ENCODE measurements around the gene EIF4A2. TPM values are rescaled to one million over a fixed set of nuclear protein-coding genes. Genes with fewer than 3 reads are reported as not detected.
A peak's percentile ranks its signal among the peaks of the same experiment; 100 is the strongest.
"Not testable (repeated sequence)": the region's sequence is repeated elsewhere in the genome, so short reads cannot be mapped to it uniquely, and the experiment has no call there.

Gene EIF4A2
- total RNA-seq, 2 donors from 2014 or later = 302 to 323 TPM

DNA sequence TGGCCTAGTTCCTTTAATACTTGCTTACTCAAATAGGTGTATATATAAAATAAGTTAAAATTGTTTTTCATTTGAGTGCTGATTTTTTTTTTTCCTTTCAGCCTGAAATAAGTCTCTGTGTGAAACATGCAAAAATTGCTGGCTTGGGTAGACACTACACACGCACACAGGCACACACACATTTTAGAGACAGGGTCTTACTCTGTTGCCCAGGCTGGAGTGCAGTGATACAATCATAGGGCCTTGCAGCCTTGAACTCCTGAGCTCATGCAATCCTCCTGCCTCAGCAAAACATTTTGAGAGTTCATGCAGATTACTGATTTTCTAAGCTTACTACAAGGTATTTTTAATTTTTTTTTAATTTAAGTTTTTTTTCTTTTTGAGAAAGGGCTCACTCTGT lies 35.6 kb downstream of the EIF4A2 start:
- DNase-seq (ENCODE audit: low spot score) = no peak
- Histone ChIP-seq H3K9me3 (no peaks in the 10 kb centered on the region), H3K27ac (no peak overlapping the region), H3K4me3 (no peak overlapping the region), H3K4me1 (no peaks in the 10 kb centered on the region), H3K36me3 (no peaks in the 10 kb centered on the region), H3K27me3 (no peaks in the 10 kb centered on the region)
- TF ChIP-seq, protein P1, sequence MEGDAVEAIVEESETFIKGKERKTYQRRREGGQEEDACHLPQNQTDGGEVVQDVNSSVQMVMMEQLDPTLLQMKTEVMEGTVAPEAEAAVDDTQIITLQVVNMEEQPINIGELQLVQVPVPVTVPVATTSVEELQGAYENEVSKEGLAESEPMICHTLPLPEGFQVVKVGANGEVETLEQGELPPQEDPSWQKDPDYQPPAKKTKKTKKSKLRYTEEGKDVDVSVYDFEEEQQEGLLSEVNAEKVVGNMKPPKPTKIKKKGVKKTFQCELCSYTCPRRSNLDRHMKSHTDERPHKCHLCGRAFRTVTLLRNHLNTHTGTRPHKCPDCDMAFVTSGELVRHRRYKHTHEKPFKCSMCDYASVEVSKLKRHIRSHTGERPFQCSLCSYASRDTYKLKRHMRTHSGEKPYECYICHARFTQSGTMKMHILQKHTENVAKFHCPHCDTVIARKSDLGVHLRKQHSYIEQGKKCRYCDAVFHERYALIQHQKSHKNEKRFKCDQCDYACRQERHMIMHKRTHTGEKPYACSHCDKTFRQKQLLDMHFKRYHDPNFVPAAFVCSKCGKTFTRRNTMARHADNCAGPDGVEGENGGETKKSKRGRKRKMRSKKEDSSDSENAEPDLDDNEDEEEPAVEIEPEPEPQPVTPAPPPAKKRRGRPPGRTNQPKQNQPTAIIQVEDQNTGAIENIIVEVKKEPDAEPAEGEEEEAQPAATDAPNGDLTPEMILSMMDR (IDR thresholded peaks at IDR 0.05) = no peak

DNA sequence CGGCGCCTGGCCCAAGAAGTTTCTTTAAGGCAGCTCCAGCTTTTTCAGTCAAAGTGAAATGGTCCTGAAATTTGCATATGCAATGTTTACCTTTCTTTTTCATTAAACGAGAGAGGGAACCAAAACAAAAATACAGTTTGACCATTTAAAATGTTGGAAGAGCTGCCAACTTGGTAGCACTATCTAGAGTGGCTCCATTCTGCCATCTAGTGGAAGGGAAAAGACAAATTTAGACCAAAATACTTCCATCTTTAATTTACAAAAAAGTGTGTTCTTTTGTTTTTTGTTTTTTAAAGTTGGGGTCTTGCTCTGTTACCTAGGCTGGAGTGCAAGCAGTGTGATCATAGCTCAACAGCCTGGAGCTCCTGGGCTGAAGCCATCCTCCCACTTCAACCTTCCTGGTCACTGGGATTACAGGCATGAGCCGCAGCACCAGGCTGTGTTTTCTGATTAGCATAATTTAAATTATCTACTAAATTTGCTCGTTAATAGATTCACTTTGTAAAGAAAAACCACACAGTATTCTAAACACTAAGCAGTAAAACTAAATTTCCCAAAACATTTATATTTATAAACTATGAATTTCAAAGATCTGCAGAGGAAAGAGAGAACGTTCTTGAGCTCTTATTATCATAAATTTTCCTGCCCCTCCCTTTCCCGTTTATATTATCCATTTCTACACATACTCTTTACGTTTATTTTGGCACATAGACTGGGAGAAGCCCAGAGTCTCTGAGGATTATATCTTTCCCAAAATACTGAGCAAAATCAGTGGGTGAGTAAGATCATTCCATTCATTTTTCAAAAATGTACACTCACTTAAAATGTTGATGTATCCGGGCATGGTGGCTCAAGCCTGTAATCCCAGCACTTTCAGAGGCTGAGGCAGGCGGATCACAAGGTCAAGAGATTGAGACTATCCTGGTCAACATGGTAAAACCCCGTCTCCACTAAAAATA lies 38.3 kb downstream of the EIF4A2 start:
- no peaks in the 10 kb centered on the region for H3K9me3 ChIP-seq
- TF ChIP-seq, protein P1 (IDR thresholded peaks at IDR 0.05) = peak; percentile 57 to 71
- H3K4me3 ChIP-seq = no peak overlapping the region
- no peak overlapping the region for H3K27ac ChIP-seq
- DNase-seq (ENCODE audit: low spot score) = no peak
- peaks cover 0 to 17% of the 10 kb centered on the region in 2 donors for H3K4me1 ChIP-seq
- H3K36me3 ChIP-seq = no peaks in the 10 kb centered on the region
- no peaks in the 10 kb centered on the region for H3K27me3 ChIP-seq

DNA sequence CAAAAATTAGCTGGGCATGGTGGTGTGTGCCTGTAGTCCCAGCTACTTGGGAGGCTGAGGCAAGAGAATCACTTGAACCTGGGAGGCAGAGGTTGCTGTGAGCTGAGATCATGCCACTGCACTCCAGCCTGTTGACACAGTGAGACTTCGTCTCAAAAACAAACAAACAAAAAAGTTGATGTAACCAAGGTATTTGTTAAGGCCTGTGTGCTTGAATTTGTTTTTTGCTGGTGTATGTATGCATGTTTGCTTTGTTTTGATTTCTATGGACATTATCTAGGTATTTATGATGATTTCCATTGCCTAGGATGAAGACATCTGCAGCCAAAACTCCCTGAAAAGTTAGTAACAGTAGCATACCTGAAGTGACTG lies 39.0 kb downstream of the EIF4A2 start:
- H3K27ac ChIP-seq; H3K4me3 ChIP-seq; DNase-seq (ENCODE audit: low spot score); H3K27me3 ChIP-seq; H3K36me3 ChIP-seq; H3K9me3 ChIP-seq: not testable (repeated sequence)
- H3K4me1 ChIP-seq = peaks cover 0 to 20% of the 10 kb centered on the region in 2 donors

DNA sequence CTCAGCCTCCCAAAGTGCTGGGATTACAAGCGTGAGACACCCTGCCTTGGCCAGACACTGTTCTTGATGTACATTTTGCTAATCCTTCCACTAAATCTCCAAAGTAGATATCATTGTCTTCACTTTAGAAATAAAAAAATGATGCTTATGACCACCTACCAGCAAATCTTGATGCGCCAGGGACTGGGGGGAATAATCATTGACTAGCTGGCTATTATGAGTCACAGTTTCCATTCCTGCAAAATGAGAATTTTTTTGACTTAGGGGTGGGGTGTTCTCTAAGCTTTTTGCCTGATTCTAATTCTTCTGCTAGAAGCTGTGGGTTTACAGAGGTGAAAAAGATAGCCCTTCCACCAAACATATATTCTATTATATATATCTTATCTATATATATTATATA lies 40.0 kb downstream of the EIF4A2 start:
- H3K27me3 ChIP-seq = peaks cover 0 to 5% of the 10 kb centered on the region in 2 donors
- DNase-seq (ENCODE audit: low spot score) = no peak
- H3K27ac ChIP-seq = no peak overlapping the region
- no peaks in the 10 kb centered on the region for H3K36me3 ChIP-seq
- TF ChIP-seq, protein P1 (IDR thresholded peaks at IDR 0.05) = no peak
- H3K4me1 ChIP-seq = peaks cover 0 to 25% of the 10 kb centered on the region in 2 donors
- H3K9me3 ChIP-seq = no peaks in the 10 kb centered on the region
- H3K4me3 ChIP-seq = no peak overlapping the region

DNA sequence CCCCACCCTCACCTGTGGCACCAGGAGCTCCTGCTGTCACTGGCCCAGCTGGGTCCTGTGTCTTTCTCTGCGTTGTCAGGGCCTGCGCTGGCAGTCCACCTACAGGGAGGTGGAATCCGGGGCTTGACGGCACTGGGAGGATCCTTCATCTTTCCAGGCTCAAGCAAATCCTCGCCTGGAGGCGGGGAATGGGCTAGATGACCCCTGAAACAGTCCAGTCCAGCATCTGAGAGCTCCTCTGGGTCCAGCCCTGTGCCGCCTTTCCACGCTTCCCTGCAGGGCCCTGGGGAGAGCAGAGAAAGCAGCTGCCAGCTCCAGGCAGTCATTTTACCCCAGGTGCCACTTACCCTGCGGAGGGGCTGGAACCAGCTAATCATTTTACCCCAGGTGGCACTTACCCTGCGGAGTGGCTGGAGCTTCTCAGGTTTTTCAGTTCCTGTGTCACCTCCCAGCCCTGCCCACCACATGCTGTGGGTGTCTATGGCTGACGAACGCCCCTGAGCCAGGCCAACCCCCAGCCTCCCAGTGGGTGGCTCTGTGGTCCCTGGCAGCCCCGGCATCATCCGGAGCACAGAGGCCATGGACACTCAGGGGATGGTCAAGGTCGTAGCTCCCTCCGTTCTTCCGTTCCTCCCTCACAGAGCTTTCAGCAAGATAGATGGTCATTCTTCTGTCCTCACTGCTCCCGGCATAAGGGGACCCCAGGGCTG lies 41.2 kb downstream of the EIF4A2 start:
- Histone ChIP-seq H3K4me3 (no peak overlapping the region), H3K9me3 (no peaks in the 10 kb centered on the region), H3K27me3 (peaks cover 6 to 12% of the 10 kb centered on the region in 2 donors), H3K4me1 (peaks cover 0 to 25% of the 10 kb centered on the region in 2 donors), H3K36me3 (no peaks in the 10 kb centered on the region), H3K27ac (no peak overlapping the region)
- no peak for DNase-seq (ENCODE audit: low spot score)
- TF ChIP-seq, protein P1 (IDR thresholded peaks at IDR 0.05) = no peak

DNA sequence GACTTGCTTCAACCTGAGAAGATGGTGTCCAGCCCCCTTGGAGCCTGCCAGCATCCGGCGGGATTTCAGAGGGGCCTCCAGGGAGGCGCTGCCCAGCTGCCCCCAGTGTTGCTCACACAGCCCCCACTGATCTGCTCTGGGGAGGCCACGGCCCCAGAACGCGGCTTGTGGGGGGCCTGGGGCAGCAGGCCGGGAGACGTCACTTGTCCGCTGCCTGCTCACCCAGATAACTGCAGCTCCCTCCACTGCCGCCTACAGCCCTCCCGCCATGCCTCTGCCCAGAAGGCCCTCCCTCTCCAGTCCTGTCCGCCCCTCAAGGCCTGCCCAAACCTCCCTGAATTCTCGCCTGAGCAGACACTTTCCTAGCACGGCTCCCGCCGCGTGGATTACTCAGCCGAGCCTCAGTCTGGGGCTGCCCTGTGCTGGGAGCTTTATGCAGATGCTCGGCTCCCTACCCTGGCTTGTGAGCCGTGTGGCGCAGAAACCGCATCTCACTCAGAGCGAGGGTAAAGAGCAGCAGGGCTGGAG lies 42.0 kb downstream of the EIF4A2 start:
- H3K4me3 ChIP-seq = peak overlapping the region in 1 of 2 donors; percentile 7
- H3K36me3 ChIP-seq = no peaks in the 10 kb centered on the region
- TF ChIP-seq, protein P1 (IDR thresholded peaks at IDR 0.05) = no peak
- peaks cover 6 to 12% of the 10 kb centered on the region in 2 donors for H3K27me3 ChIP-seq
- DNase-seq (ENCODE audit: low spot score) = no peak
- no peak overlapping the region for H3K27ac ChIP-seq
- no peaks in the 10 kb centered on the region for H3K9me3 ChIP-seq
- peaks cover 0 to 25% of the 10 kb centered on the region in 2 donors for H3K4me1 ChIP-seq
